Forelimb muscle (tissue), 1 donor: ENCODE results near the gene HINT3. TPM values are rescaled to one million over a fixed set of nuclear protein-coding genes. Genes with fewer than 3 reads are reported as not detected.
"Not testable (repeated sequence)": the region's sequence is repeated elsewhere in the genome, so short reads cannot be mapped to it uniquely, and the experiment has no call there.

ENCODE experiments used
- DNase-seq: peaks from one replicate; pipeline ENCODE4 v3.0.0-alpha.2; 2013; ENCODE audit warnings: low read depth
- polyA plus RNA-seq: library from polyadenylated mRNA; unstranded; fragments of 120-200 nt; gene quantifications from one replicate; pipeline ENCODE4 v1.2.1, GENCODE V29; 2013; ENCODE audit not compliant: insufficient read length

Gene HINT3
- 30.0 TPM for polyA plus RNA-seq

GRCh38 chr6:125956506-125957390 lies at the start of gene HINT3:
Gene HINT3 (plus strand): TSS chr6:125956770. CDS start chr6:125956978, 208 bp downstream.
- DNase-seq = peak; percentile 97

GRCh38 chr6:125910527-125910926 lies 46.0 kb upstream of the HINT3 start:
- DNase-seq = no peak

- not testable (repeated sequence) for DNase-seq
These were observed 45.5 kb upstream of the HINT3 start for GRCh38 chr6:125911051-125911451.

GRCh38 chr6:125912430-125912829 lies 44.1 kb upstream of the HINT3 start:
- DNase-seq = not testable (repeated sequence)

- no peak for DNase-seq
These were observed 43.4 kb upstream of the HINT3 start for GRCh38 chr6:125913145-125913544.

- DNase-seq = no peak
These were observed 42.7 kb upstream of the HINT3 start for GRCh38 chr6:125913864-125914351.

- DNase-seq = no peak
These were observed 38.3 kb upstream of the HINT3 start for GRCh38 chr6:125918230-125918629.

GRCh38 chr6:125918681-125919566 lies 37.6 kb upstream of the HINT3 start:
- peak; percentile 64 for DNase-seq

- no peak for DNase-seq
These were observed 37.0 kb upstream of the HINT3 start for GRCh38 chr6:125919618-125920017.

GRCh38 chr6:125922322-125922860 lies 34.2 kb upstream of the HINT3 start:
- no peak for DNase-seq

GRCh38 chr6:125923366-125923877 lies 33.1 kb upstream of the HINT3 start:
- no peak for DNase-seq

GRCh38 chr6:125924169-125924568 lies 32.4 kb upstream of the HINT3 start:
- no peak for DNase-seq

- DNase-seq = no peak
These were observed 31.7 kb upstream of the HINT3 start for GRCh38 chr6:125924697-125925358.

GRCh38 chr6:125926711-125927110 lies 29.9 kb upstream of the HINT3 start:
- DNase-seq = no peak

GRCh38 chr6:125927761-125928160 lies 28.8 kb upstream of the HINT3 start:
- DNase-seq = no peak

- no peak for DNase-seq
These were observed 25.7 kb upstream of the HINT3 start for GRCh38 chr6:125930765-125931418.

GRCh38 chr6:125931733-125932450 lies 24.7 kb upstream of the HINT3 start:
- DNase-seq = no peak

- no peak for DNase-seq
These were observed 24.1 kb upstream of the HINT3 start for GRCh38 chr6:125932451-125932795.

- DNase-seq = not testable (repeated sequence)
These were observed 21.1 kb upstream of the HINT3 start for GRCh38 chr6:125935520-125935919.

- DNase-seq = no peak
These were observed 17.5 kb upstream of the HINT3 start for GRCh38 chr6:125939026-125939425.
